RWPE1 (cell line): Measurements from ENCODE around the gene CYTH1.
A peak's percentile ranks its signal among the peaks of the same experiment; 100 is the strongest.

Source experiments
- CTCF ChIA-PET: fragments of 350-600 bp; sonication (Branson Sonifier 250); formaldehyde crosslinking; extraction: SDS; loops from one replicate; lab custom pipeline; 2021; lab: Yijun Ruan, JAX
- POLR2A ChIA-PET: fragments of 400-600 bp; formaldehyde crosslinking; extraction: SDS; loops from one replicate; lab custom pipeline; 2020; ENCODE audit warnings: antibody characterized with exemption; ENCODE audit not compliant: low non-redundant PET; lab: Yijun Ruan, JAX
- DNase-seq: peaks from one replicate; pipeline ENCODE4 v3.0.0; 2012; ENCODE audit warnings: low spot score
- H3K27ac ChIP-seq: fragments of 450-650 bp; 2 replicates; pipeline ENCODE4 v1.5.1; 2017
- TF ChIP-seq, protein P1 (sequence below): fragments of 450-650 bp; conservative IDR thresholded peaks from 2 replicates; pipeline ENCODE4 v1.5.1; 2017; ENCODE audit warnings: low read depth, mild to moderate bottlenecking

Gene CYTH1

GRCh38 chr17:78692460-78693010 is 89.5 kb downstream of the CYTH1 start:
- ChIA-PET POLR2A (no interaction called here), CTCF (no interaction called here)
- DNase-seq, result no peak
- no peak overlapping the region for H3K27ac ChIP-seq
- TF ChIP-seq, protein P1, sequence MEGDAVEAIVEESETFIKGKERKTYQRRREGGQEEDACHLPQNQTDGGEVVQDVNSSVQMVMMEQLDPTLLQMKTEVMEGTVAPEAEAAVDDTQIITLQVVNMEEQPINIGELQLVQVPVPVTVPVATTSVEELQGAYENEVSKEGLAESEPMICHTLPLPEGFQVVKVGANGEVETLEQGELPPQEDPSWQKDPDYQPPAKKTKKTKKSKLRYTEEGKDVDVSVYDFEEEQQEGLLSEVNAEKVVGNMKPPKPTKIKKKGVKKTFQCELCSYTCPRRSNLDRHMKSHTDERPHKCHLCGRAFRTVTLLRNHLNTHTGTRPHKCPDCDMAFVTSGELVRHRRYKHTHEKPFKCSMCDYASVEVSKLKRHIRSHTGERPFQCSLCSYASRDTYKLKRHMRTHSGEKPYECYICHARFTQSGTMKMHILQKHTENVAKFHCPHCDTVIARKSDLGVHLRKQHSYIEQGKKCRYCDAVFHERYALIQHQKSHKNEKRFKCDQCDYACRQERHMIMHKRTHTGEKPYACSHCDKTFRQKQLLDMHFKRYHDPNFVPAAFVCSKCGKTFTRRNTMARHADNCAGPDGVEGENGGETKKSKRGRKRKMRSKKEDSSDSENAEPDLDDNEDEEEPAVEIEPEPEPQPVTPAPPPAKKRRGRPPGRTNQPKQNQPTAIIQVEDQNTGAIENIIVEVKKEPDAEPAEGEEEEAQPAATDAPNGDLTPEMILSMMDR, result no peak

GRCh38 chr17:78689029-78689428 is 93.0 kb downstream of the CYTH1 start:
- no peak overlapping the region for H3K27ac ChIP-seq
- ChIA-PET CTCF (interaction anchor here (0.6 to 1.1 kb wide), 4 partner anchors 40 to 648 kb away, joined by 3 to 5 read pairs (median 4); no protein-coding TSS in a partner anchor), POLR2A (no interaction called here)
- TF ChIP-seq, protein P1, result no peak
- DNase-seq, result no peak

- no peak for DNase-seq
- H3K27ac ChIP-seq, result no peak overlapping the region
- TF ChIP-seq, protein P1, result no peak
- ChIA-PET POLR2A (no interaction called here), CTCF (no interaction called here)
Measured at GRCh38 chr17:78687944-78688343, 94.1 kb downstream of the CYTH1 start.

DNA sequence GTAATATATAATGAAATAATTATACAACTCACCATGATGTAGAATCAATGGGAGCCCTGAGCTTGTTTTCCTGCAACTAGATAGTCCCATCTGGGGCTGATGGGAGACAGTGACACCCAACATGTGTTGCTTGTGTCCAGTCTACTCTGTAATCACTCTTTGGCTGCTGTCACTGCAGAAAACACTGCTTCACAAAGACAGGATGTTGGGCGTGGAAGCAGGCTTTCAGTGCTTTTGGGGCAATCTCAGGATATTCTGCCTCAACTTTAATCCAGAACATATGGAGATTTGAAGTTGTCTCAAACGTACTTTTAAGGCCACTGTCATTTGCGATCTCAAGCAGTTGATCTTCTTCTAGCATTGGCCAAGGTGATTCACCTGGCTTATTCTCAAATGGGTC is 94.9 kb downstream of the CYTH1 start:
- POLR2A ChIA-PET, result no interaction called here

DNA sequence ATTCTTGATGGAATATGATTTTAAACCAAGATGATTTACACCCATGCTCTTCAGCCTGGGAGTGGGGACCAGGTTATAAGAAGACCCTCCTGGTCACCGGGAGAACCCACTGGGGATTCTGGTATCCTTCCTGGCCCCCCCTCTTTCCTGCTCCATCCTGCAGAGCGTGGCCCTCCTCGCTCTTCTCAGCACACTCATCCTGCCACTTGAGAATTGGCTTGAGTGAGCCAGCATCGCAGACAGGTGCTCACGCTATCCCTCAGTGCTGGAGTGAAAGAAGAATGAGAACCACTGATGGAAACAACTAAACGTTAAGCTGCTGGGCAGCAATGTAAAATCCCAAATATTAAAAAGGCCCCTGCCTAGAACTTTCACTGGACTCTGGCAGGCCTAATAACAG is 98.0 kb downstream of the CYTH1 start:
- CTCF ChIA-PET, result no interaction called here

More for the DNA sequence above, 94.9 kb downstream of the CYTH1 start:
- TF ChIP-seq, protein P1, result no peak
- no peak overlapping the region for H3K27ac ChIP-seq
- DNase-seq, result no peak
- CTCF ChIA-PET, result no interaction called here

GRCh38 chr17:78683408-78683961 is 98.6 kb downstream of the CYTH1 start:
- ChIA-PET POLR2A (no interaction called here), CTCF (no interaction called here)
- DNase-seq, result no peak
- peak overlapping the region; percentile 38; the same call in 1 of the 2 replicates for H3K27ac ChIP-seq
- TF ChIP-seq, protein P1, result no peak

More for the DNA sequence above, 98.0 kb downstream of the CYTH1 start:
- DNase-seq, result no peak
- no peak overlapping the region for H3K27ac ChIP-seq
- TF ChIP-seq, protein P1, result no peak
- POLR2A ChIA-PET, result no interaction called here
